ENCODE data around the gene GYS1. TPM values are rescaled to one million over a fixed set of nuclear protein-coding genes. Genes with fewer than 3 reads are reported as not detected.
"Not testable (repeated sequence)": the region's sequence is repeated elsewhere in the genome, so short reads cannot be mapped to it uniquely, and the experiment has no call there.

Gene GYS1
- total RNA-seq (10 to 100 TPM; 42.5 to 49.0 TPM), polyA plus RNA-seq (ENCODE audit: insufficient read length in 6 of 6) (10 to 100 TPM; 45.2 to 56.3 (median 50.0) TPM)
- long read RNA-seq, donor 1, partial matches to known transcripts: 139 of 182 reads
- long read RNA-seq, donor 1, other reads (novel, unspliced or antisense): 39 of 182 reads
- long read RNA-seq, donor 2, partial matches to known transcripts: 0 of 11 reads
- long read RNA-seq, donor 2, other reads (novel, unspliced or antisense): 8 of 11 reads
- long read RNA-seq, donor 3, transcript GYS1-202 (16 exons, 3,574 nt): major isoform, 7 of 7 reads
- long read RNA-seq, donor 3, partial matches to known transcripts: 0 of 7 reads
- long read RNA-seq, donor 3, other reads (novel, unspliced or antisense): 0 of 7 reads
- long read RNA-seq, donor 4, partial matches to known transcripts: 0 of 4 reads
- long read RNA-seq, donor 4, other reads (novel, unspliced or antisense): 3 of 4 reads
- long read RNA-seq, donor 5, partial matches to known transcripts: 0 of 3 reads
- long read RNA-seq, donor 5, other reads (novel, unspliced or antisense): 0 of 3 reads
- long read RNA-seq, donor 6, transcript GYS1-202 (16 exons, 3,574 nt): major isoform, 5 of 5 reads
- long read RNA-seq, donor 6, partial matches to known transcripts: 0 of 5 reads
- long read RNA-seq, donor 6, other reads (novel, unspliced or antisense): 0 of 5 reads
- long read RNA-seq, donor 7, partial matches to known transcripts: 35 of 63 reads
- long read RNA-seq, donor 7, other reads (novel, unspliced or antisense): 26 of 63 reads
- long read RNA-seq, donor 8, partial matches to known transcripts: 0 of 2 reads
- long read RNA-seq, donor 8, other reads (novel, unspliced or antisense): 0 of 2 reads
- long read RNA-seq, donor 9: 0 reads
- long read RNA-seq, donor 10, partial matches to known transcripts: 1 of 1 reads
- long read RNA-seq, donor 10, other reads (novel, unspliced or antisense): 0 of 1 reads
- long read RNA-seq, donor 11: 0 reads
- long read RNA-seq, donor 12, partial matches to known transcripts: 17 of 30 reads
- long read RNA-seq, donor 12, other reads (novel, unspliced or antisense): 8 of 30 reads

DNA sequence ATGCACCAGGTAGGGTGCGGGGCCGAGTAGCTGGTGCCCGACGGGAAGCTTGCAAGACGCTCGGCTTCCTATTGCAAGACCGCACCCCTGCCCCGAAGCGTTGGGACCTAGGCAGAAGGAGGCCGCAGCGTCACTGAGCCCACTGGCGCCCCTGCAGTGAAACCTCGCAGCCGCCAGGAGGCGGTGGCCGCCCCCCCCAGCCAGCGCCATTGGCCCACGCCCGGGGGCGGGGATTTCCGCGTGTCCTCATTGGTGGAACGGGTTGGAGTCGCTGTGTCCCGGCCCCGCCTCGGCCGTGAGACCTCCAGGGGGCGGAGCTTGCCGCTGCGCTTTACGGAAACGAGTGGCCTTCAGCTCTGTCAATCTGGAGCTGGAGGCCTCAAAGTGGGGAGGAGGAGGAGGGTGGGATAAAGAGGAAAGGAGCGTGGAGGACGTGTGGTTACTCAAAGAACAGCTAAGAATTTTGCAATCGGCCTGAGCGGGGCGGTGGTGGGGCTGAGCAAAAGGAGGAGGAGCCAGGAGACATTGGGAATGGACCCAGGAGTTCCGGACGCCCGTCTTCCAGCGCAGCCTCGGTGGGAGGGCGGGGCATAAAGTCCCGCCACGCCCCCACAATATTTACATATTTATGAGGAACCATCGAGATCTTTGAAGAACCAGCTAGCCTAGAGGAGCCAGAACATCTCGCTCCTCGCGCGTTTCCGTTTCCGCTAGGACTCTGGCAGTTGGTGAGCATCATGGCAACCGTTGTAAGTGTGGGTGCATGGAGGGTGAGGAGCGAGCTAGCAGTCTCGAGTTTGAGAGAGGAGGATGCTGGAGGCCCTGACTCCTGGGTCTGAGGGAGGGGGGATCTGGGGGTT lies at the start of gene GYS1, which contains the start of gene RUVBL2:
TSS of gene GYS1 (minus strand) at position 135 of the 860 bp plus-strand sequence. CDS start 197 bp downstream, outside the sequence.
TSS of gene RUVBL2 (plus strand) at position 713 of the 860 bp plus-strand sequence. CDS start at position 738, 25 bp downstream.
- H3K4me3 ChIP-seq: peak within 1 kb of the TSS; percentile 56 to 63
- DNase-seq (peak; percentile 99 to 100 (median 100)), ATAC-seq (peak; percentile 93)
- H3K4me1 ChIP-seq: peaks cover 18 to 43% of the 10 kb centered on the region in 2 donors
- TF ChIP-seq, protein P1, sequence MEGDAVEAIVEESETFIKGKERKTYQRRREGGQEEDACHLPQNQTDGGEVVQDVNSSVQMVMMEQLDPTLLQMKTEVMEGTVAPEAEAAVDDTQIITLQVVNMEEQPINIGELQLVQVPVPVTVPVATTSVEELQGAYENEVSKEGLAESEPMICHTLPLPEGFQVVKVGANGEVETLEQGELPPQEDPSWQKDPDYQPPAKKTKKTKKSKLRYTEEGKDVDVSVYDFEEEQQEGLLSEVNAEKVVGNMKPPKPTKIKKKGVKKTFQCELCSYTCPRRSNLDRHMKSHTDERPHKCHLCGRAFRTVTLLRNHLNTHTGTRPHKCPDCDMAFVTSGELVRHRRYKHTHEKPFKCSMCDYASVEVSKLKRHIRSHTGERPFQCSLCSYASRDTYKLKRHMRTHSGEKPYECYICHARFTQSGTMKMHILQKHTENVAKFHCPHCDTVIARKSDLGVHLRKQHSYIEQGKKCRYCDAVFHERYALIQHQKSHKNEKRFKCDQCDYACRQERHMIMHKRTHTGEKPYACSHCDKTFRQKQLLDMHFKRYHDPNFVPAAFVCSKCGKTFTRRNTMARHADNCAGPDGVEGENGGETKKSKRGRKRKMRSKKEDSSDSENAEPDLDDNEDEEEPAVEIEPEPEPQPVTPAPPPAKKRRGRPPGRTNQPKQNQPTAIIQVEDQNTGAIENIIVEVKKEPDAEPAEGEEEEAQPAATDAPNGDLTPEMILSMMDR (IDR thresholded peaks at IDR 0.05): peak; percentile 92 to 99
- peak within 1 kb of the TSS; percentile 86 to 92 for H3K27ac ChIP-seq
- H3K9me3 ChIP-seq: no peaks in the 10 kb centered on the region
- intact Hi-C loops (cut with DNase I): no loop called here
- peaks cover 0 to 26% of the 10 kb centered on the region in 2 donors for H3K36me3 ChIP-seq
- H3K27me3 ChIP-seq: no peaks in the 10 kb centered on the region

DNA sequence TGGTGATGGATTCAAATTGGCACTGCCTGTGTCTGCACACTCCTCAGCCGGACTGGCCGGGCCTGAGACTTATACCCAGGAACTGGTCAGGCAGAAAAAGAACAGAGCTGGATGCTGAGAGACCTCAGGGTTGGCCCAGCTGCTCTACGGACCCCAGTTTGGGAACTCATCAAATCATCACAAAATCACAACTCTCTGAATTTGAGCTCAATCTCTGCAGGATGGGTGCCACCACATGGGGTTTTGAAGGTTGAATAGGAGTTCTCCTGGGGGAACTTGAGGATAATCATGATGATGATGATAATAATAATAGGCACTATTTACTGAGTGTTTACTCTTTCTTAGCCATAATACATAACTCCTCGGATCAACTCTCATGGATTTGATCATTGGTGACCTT lies 49.6 kb upstream of the GYS1 start:
- H3K27ac ChIP-seq; intact Hi-C loops (cut with DNase I); ATAC-seq; H3K27me3 ChIP-seq; H3K36me3 ChIP-seq; H3K4me1 ChIP-seq; DNase-seq; H3K4me3 ChIP-seq; H3K9me3 ChIP-seq: not testable (repeated sequence)

DNA sequence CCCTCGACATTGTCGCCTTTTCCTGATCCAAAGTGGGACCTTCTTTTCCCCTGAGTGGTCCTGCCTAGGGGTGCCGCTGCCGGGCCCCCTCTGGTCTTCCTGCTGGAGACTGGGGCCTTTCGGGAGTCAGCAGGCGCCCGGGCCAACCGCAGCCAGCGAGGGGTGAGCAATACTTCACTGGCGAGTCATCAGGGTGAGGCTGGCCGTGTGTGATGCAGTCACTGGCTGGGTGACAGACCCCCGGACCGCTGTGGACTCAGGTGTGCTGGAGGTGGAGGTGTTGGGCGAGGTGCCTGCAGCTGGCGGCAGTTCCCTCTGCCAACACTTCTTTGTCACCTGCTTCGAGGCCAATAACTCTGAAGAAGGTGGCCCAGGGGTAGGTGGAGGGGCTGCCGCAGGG lies 49.1 kb upstream of the GYS1 start:
- intact Hi-C loops (cut with DNase I): no loop called here

DNA sequence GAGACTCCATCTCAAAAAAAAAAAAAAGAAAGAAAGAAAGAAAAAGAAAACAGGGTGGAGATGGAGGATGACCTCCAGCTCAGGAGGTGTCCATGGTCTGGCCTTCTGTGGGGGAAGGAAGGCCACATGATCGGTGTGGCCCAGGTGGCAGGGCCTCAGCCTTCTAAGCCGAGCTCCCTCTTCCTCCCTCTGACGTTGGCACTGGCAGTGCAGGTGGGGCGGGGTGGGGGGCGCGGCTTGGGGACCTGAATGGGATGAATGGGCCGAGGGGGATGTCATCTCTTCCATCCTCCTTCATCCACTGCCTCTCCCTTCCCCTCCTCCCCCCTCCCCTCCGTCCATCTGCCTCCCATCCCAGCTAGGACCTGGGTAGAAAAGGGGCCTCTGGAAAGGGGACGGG lies 46.6 kb upstream of the GYS1 start:
- H3K9me3 ChIP-seq; intact Hi-C loops (cut with DNase I); H3K4me3 ChIP-seq; H3K27ac ChIP-seq; H3K27me3 ChIP-seq; H3K36me3 ChIP-seq; H3K4me1 ChIP-seq; DNase-seq; ATAC-seq: not testable (repeated sequence)

More for the DNA sequence above, 49.1 kb upstream of the GYS1 start:
- H3K4me3 ChIP-seq: no peak overlapping the region
- H3K27me3 ChIP-seq: no peaks in the 10 kb centered on the region
- ATAC-seq (no peak), DNase-seq (peak in 1 of 4 donors; percentile 69)
- H3K27ac ChIP-seq: no peak overlapping the region
- H3K9me3 ChIP-seq: no peaks in the 10 kb centered on the region
- H3K4me1 ChIP-seq: no peaks in the 10 kb centered on the region
- TF ChIP-seq, protein P1 (IDR thresholded peaks at IDR 0.05): no peak
- H3K36me3 ChIP-seq: no peaks in the 10 kb centered on the region

DNA sequence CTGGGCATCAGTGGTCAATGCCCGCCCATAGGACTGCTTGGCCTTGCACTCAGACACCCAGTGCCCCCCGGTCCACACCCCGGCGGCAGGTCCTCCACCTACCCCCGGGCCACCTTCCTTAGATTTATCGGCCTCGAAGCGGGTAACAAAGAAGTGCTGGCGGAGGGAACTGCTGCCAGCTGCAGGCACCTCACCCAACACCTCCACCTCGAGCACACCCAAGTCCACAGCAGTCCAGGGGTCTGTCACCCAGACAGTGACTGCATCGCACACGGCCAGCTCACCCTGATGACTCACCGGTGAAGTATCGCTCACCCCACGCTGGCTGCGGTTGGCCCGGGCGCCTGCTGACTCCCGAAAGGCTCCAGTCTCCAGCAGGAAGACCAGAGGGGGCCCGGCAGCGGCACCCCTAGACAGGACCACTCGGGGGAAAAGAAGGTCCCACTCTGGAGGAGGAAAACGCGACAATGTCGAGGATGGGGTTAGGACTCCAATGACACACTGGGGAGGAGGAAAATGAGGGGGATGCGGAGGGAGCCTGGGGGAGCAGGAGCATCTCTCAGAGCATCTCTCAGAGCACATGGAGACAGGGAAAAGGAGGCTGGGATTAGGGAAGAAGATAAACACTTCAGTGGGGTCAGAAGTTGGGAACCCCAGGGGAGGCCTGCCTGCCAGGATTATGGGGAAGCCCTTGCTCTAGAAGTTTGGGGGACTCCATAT lies 45.6 kb upstream of the GYS1 start:
- H3K36me3 ChIP-seq; H3K9me3 ChIP-seq; intact Hi-C loops (cut with DNase I); H3K4me1 ChIP-seq; ATAC-seq; H3K27ac ChIP-seq; DNase-seq; H3K27me3 ChIP-seq; H3K4me3 ChIP-seq: not testable (repeated sequence)

DNA sequence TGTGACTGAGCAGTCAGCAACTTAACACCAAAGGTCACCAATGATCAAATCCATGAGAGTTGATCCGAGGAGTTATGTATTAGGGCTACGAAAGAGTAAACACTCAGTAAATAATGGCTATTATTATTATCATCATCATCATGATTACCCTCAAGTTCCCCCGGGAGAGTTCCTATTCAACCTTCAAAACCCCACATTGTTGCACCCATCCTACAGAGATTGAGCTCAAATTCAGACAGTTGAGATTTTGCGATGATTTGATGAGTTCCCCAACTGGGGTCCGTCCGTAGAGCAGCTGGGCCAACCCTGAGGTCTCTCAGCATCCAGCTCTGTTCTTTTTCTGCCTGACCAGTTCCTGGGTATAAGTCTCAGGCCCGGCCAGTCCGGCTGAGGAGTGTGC lies 45.0 kb upstream of the GYS1 start:
- ATAC-seq; DNase-seq; H3K27ac ChIP-seq; H3K36me3 ChIP-seq; H3K4me1 ChIP-seq; H3K4me3 ChIP-seq; intact Hi-C loops (cut with DNase I); H3K27me3 ChIP-seq; H3K9me3 ChIP-seq: not testable (repeated sequence)
